GM18909 (cell line): ENCODE measurements around the gene ESR2.
"Not testable (repeated sequence)": the region's sequence is repeated elsewhere in the genome, so short reads cannot be mapped to it uniquely, and the experiment has no call there.

ENCODE experiments used
- ATAC-seq: cut with Tn5 transposase; IDR thresholded peaks from one replicate; pipeline ENCODE4 v1.9.1; 2021; ENCODE audit warnings: mild to moderate bottlenecking; ENCODE audit not compliant: unreplicated experiment, poor library complexity

Gene ESR2

DNA sequence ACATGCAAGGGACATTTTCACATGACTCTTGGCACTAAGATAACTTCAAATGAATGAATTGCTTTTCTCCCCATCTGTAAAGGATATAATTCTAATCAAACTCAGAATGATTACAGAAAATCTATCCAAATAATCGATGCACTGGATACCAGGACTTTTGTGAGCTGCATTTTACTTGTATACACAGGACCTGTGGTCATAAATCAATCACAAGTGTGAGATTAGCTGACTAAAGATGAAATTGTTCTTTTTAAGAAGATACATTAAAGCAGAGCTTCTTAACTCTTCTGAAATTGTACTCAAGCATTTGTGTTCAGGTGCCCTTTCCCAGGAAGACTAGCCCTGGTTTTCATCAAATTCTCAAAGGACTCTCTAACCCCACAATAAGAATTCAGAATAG lies 66.3 kb downstream of the ESR2 start:
- no peak for ATAC-seq

GRCh38 chr14:64225151-64225757 lies 68.9 kb downstream of the ESR2 start:
- ATAC-seq = no peak

DNA sequence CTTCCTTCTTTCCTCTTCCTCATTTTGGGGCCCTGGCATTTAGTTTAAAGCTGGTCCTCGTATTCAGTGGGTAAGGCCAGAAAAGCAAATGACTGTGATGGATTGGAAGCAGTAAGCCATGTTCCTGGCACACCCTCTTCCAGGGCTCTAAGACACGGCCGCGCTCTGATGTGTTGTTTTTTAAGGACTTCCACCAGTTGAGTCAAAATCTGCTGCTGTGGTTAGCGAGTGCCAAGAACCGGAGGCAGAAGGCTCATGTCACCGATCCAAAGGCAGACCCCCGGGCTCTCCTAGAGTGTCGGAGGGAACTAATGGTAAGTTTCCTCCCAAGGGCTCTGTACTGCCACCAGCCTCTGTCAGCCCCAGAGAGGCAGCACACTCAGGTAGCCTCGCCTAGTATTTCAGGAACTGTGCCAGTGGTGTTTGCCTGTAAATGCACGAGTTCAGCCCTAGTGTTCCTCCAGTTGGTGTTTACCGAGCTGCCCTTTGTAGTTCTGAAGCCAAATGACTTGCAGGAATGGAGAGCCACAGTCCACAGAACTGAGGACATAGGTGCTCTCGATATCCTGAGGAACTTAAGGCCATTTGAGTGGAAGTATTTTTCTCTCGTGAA lies 72.7 kb downstream of the ESR2 start:
- ATAC-seq = no peak

DNA sequence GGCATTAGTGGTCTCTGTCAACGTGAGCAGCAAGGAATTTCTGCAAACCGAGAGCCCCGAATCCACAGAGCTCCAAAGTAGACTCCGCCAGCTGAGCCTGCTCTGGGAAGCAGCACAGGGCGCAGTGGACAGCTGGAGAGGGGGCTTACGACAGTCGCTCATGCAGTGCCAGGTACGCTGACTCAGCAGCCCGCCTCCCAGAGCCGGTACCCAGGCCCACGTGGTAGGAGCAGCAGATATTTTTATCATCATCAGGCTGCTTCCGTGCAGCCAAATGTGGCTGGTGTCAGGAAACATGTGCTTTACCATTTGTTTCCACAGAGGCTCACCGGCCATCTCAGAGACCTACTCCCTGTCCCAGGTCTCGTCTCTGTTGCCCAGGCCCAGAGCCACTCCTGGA lies 73.7 kb downstream of the ESR2 start:
- ATAC-seq = no peak

DNA sequence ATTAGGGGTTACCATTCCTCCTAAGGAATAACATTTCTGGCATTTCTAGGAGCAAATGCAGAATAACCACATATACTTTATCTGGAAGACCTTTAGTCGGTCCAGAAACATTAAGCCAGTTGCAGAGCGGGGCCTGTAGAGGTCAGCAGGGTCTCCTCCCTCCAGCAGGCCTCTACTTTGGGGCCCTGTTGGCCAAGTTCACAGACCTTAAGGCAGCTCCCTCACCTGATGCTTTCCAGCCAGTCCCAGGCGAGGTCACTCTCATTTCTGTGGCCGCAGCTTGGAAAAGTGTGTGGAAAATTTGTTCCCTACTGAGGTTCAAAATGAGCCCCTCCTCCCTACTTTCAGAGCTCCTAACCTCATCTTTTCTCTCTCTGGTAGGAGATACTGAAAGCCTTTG lies 74.1 kb downstream of the ESR2 start:
- ATAC-seq = no peak

DNA sequence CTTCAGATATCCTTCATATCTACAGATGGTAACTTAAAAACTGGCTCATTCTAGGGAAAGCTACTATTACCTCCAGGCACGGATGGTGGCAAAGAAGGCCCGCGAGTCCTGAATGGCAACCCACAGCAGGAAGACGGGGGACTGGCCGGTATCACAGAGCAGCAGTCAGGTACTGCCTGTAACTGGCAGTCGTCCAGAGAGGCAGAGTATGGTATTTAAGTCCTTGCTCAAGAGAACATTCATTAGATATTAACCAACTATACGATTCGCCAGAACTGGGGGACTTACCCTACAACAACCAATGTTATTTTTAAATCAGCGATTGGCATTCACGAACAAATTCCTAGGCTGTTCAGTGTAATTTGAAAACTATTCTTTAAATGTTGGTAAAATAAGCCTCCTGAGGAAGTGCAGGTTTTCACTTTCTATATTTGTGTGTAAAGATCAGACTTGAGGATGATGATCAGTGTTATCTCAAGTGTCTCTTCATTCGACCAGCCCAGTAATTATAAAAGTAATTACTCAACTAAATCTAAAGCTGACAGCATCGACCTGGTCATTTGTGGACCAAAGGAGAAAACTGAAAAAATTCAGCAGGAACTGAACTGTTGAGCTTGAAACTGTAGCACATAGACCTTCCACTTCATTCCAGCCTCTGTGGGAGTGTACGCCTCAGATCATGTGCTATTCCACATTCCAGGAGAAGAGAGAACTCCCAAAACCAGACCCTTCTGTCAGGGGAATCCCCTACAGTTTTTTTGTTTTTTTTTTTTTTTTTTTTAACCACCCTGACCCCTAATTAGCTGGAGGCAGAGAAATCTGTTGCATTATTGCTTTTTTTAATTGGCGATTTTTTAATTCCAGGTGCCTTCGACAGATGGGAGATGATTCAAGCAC lies 75.6 kb downstream of the ESR2 start:
- peak; percentile 63 for ATAC-seq

GRCh38 chr14:64217834-64218233 lies 76.3 kb downstream of the ESR2 start:
- ATAC-seq = no peak

DNA sequence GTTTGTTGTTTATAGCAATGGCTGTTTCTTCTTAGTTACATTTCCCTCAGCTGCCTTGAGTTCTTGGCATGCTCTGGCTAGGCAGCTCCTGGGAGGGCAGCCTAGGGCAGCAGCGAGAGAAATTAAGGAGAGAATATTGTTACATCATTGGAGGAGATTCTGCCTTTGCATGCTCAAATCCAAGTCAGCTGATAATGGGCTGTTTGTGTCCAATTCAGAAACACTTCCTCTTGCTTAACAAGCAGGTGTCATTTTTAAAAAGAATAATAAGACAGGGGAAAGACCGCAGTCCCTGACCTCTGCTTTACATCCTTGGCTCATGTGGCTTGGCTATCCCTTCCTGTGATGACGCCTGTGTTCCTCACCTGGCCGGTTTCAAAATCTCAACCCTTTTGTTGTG lies 76.9 kb downstream of the ESR2 start:
- peak; percentile 38 for ATAC-seq

GRCh38 chr14:64215978-64216377 lies 78.2 kb downstream of the ESR2 start:
- ATAC-seq = no peak

DNA sequence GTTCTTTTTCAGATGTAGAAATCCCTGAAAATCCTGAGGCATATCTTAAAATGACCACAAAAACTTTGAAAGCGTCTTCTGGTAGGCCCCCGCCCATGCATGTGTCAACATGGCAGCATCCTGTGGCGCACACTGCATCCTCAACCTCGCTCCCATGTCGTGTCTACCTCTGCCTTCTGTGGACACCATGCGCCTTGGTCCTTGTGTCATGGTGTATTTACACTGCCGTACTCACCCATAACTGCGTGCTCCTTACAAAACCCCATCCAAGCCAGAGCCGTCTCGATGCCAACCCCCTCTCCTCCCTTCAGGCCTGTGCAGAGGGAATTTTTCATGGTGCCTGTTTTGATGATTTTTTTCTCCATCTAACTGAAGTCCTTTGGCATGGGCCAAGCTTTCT lies 78.9 kb downstream of the ESR2 start:
- no peak for ATAC-seq

DNA sequence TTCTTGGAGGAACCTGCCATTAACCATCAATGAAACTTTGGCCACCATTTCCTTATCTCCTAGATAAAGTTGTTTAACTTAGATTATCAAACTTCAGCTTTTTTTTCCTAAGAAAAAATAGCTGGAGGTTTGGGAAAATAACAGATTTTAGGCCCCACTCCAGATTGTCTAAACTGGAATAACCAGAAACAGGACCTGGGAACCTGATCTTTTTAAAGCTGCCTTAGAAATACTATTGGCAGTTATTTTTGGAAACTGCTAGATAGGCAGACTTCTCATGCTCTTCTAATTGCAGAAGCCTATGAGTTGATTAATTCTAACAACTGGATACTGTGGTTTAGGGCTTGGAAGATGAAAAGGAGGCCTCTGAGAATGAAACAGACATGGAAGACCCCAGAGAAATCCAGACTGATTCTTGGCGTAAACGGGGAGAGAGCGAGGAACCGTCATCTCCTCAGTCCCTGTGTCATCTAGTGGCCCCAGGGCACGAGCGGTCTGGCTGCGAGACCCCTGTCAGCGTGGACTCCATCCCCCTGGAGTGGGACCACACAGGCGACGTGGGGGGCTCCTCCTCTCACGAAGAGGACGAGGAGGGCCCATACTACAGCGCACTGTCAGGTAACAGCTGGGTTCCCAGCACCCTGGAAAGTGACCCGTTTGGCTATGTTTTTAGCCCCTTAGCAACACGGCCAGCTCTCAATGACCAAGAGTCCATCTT lies 80.2 kb downstream of the ESR2 start:
- ATAC-seq = no peak

- ATAC-seq = no peak
Measured at GRCh38 chr14:64213086-64213485, 81.1 kb downstream of the ESR2 start.

DNA sequence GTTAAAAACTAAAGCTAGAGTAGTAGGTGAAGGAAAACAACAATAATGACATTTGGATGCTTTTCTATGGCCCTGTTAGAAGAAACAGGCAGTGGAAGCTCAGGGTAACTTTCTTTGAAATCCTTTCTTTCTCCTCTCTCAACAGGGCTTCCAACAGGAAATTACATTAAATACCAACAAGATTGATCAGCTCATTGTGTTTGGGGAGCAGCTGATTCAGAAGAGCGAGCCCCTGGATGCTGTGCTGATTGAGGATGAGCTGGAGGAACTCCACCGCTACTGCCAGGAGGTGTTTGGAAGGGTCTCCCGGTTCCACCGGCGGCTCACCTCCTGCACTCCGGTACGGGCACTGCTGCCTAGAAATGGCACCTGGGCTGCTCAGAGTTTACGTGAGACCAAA lies 81.5 kb downstream of the ESR2 start:
- ATAC-seq = no peak

- ATAC-seq = not testable (repeated sequence)
Measured at GRCh38 chr14:64210912-64211311, 83.3 kb downstream of the ESR2 start.

DNA sequence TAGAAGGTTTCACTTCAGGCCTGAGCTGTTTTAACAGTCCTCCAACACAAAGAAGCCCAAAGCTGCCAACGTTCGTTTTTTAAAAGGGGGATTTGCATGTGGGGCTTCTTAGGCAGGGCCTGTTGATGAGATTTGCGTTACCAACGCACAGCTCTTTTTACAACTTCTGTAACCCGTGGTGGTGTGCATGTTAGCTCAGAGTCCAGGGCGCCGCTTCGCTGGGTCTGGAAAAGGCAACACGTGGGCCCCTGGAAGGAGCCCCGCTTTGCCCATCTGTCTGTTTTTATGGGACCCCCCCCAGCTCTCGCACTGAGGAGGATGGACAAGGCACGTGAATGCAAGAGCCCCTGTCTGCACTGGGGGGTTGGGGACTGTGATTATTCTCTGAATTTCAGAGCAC lies 84.0 kb downstream of the ESR2 start:
- no peak for ATAC-seq

DNA sequence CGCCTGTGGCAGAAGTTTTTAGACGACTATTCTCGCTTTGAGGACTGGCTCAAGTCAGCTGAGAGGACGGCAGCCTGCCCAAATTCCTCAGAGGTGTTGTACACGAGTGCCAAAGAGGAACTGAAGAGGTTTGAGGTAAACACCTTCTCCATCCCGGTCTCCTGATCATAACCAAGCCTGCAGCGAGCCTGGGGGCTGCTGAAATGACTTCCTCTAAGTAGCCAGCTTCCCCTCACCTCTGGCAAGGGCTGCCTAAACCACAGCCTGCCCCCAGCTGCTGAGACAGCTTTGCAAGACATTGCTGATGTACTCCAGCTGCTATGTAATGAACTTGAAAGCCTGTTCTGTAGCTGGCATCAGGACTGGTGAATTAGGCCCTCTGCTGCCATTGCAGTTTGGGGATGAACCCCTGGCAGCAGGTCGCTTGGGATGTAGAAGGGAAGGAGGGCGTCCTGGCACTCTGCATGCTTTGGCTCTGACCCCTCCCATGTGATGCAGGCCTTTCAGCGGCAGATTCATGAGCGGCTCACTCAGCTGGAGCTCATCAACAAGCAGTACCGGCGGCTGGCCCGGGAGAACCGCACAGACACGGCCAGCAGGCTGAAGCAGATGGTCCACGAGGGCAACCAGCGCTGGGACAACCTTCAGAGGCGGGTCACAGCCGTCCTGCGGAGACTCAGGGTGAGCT lies 84.6 kb downstream of the ESR2 start:
- peak; percentile 78 for ATAC-seq

- no peak for ATAC-seq
Measured at GRCh38 chr14:64208981-64209380, 85.2 kb downstream of the ESR2 start.

DNA sequence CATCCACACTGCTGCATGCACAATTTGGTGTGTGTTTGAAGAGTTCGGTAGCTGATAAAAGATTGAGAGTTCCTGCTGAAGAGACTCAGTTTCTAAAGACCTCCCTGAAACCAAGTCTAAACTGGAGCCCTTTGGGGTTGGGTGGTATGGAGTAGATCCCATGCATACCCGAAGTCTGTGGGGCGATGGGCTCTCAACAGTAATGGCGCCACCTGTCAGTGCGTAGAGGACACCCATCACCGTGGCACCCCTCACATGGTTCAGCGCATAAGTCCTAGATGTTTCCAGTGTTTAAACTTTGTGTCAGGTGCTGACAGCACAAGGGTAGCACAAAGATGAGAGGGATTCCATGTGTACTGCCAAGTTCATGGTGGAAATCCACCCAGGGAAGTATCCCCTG lies 85.9 kb downstream of the ESR2 start:
- no peak for ATAC-seq

GRCh38 chr14:64203366-64204006 lies 90.7 kb downstream of the ESR2 start:
- ATAC-seq = no peak

DNA sequence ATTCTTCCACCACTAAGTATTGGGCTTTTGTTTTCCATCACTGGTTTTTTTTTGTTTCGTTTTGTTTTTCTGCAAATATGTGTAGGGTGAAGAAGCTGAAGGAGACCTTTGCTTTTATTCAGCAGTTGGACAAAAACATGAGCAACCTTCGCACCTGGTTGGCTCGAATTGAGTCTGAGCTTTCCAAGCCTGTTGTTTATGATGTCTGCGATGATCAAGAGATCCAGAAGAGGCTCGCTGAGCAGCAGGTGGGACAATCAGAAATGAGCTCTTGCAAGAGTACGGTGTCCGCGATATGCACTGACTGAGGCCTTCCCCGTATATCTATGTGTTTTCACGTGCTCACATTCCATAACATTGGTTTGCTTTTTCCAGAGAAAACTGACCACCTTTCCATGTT lies 91.5 kb downstream of the ESR2 start:
- no peak for ATAC-seq
